Measurements from ENCODE around the gene KRT86.

KRT86 gene

GRCh38 chr12:52333321-52333720 is 58.9 kb downstream of the KRT86 start:
- no peak overlapping the region for H3K4me3 ChIP-seq (replicated peaks; ENCODE audit: low read depth, low read length)
- no peak for DNase-seq (ENCODE audit: extremely low read depth, low read depth)
- no peak for TF ChIP-seq CTCF (IDR thresholded peaks at IDR 0.05; ENCODE audit: low read depth, low read length, missing control alignments)

- DNase-seq (ENCODE audit: extremely low read depth, low read depth): no peak
- no peak for TF ChIP-seq CTCF (IDR thresholded peaks at IDR 0.05; ENCODE audit: low read depth, low read length, missing control alignments)
- no peak overlapping the region for H3K4me3 ChIP-seq (replicated peaks; ENCODE audit: low read depth, low read length)
Observed at GRCh38 chr12:52334185-52334584, 59.7 kb downstream of the KRT86 start.

GRCh38 chr12:52335598-52336262 is 61.3 kb downstream of the KRT86 start:
- H3K4me3 ChIP-seq (replicated peaks; ENCODE audit: low read depth, low read length): no peak overlapping the region
- no peak for DNase-seq (ENCODE audit: extremely low read depth, low read depth)
- TF ChIP-seq CTCF (IDR thresholded peaks at IDR 0.05; ENCODE audit: low read depth, low read length, missing control alignments): no peak

GRCh38 chr12:52336641-52337040 is 62.2 kb downstream of the KRT86 start:
- no peak overlapping the region for H3K4me3 ChIP-seq (replicated peaks; ENCODE audit: low read depth, low read length)
- no peak for TF ChIP-seq CTCF (IDR thresholded peaks at IDR 0.05; ENCODE audit: low read depth, low read length, missing control alignments)
- DNase-seq (ENCODE audit: extremely low read depth, low read depth): no peak

- TF ChIP-seq CTCF (IDR thresholded peaks at IDR 0.05; ENCODE audit: low read depth, low read length, missing control alignments): no peak
- DNase-seq (ENCODE audit: extremely low read depth, low read depth): no peak
- H3K4me3 ChIP-seq (replicated peaks; ENCODE audit: low read depth, low read length): no peak overlapping the region
Observed at GRCh38 chr12:52337054-52337453, 62.6 kb downstream of the KRT86 start.

- TF ChIP-seq CTCF (IDR thresholded peaks at IDR 0.05; ENCODE audit: low read depth, low read length, missing control alignments): no peak
- DNase-seq (ENCODE audit: extremely low read depth, low read depth): no peak
- H3K4me3 ChIP-seq (replicated peaks; ENCODE audit: low read depth, low read length): no peak overlapping the region
Observed at GRCh38 chr12:52338241-52338960, 64.0 kb downstream of the KRT86 start.

Data from HFF-Myc (cell line).